AG04449 (cell line): ENCODE measurements around the gene B3GLCT.
"Not testable (repeated sequence)": the region's sequence is repeated elsewhere in the genome, so short reads cannot be mapped to it uniquely, and the experiment has no call there.

ENCODE experiments used
- CTCF ChIA-PET: fragments of 350-600 bp; formaldehyde crosslinking; extraction: SDS; loops from one replicate; lab custom pipeline; 2021; ENCODE audit warnings: antibody characterized with exemption; lab: Yijun Ruan, JAX
- POLR2A ChIA-PET: fragments of 400-600, 350-600 bp; formaldehyde crosslinking; extraction: SDS; loops from one replicate; lab custom pipeline; 2020; ENCODE audit warnings: antibody characterized with exemption, inconsistent platforms; lab: Yijun Ruan, JAX
- DNase-seq: peaks from one replicate; pipeline ENCODE4 v3.0.0-alpha.2; 2010; ENCODE audit warnings: low read depth, low spot score
- H3K4me3 ChIP-seq: 2 replicates; pipeline ENCODE4 v1.5.1; 2011; ENCODE audit warnings: low read depth, mild to moderate bottlenecking, control low read depth, low read length
- CTCF ChIP-seq: IDR thresholded peaks from one replicate; pipeline ENCODE4 v1.5.1; 2011; ENCODE audit warnings: mild to moderate bottlenecking, moderate library complexity, low read length, control low read depth, inconsistent platforms; ENCODE audit not compliant: insufficient read depth; ENCODE audit errors: missing control alignments

Gene B3GLCT

DNA sequence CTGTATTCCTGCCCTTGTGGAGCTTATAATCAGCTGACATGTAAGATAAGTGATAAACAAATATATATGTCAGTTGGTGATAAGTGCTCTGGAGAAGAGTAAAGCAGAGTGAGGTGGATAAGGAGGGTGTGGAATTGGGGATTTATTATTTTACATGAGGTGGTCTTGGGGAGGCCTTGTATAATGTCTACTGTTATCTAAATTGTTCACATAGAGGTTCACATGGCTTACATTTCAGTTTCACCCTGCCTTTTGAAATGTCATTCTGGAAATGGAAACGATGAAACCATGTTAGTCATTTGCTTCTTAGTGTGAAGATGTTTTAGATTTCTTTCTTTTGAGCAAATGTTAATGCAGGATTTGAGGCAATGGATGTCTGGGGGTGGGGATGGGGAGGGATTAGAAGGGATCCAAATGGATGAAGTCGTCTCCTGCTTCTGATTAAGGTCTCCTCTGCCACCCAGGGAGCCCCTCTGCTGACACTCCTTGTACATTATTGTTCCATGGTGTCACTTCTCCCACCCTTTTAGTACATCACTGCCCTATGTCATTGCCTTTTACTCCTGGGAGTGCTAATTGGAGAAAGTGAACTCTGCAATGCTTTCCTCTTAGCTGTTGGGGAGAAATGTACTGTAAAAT, 14.0 kb downstream of the B3GLCT start:
- TF ChIP-seq CTCF: no peak
- DNase-seq: no peak
- POLR2A ChIA-PET: no interaction called here
- CTCF ChIA-PET: interaction anchor here (1.2 to 4.4 kb wide), 4 partner anchors 8 to 23 kb away, joined by 3 to 36 read pairs (median 6); partner anchors contain the start of gene B3GLCT
- no peak overlapping the region for H3K4me3 ChIP-seq

- no peak overlapping the region for H3K4me3 ChIP-seq
- DNase-seq: no peak
- no peak for TF ChIP-seq CTCF
- ChIA-PET POLR2A (no interaction called here), CTCF (interaction anchor here (0.7 to 4.4 kb wide), 4 partner anchors 9 to 210 kb away, joined by 3 to 36 read pairs (median 5); partner anchors contain the start of gene B3GLCT)
Observed at GRCh38 chr13:31214435-31214834, 14.7 kb downstream of the B3GLCT start.

DNA sequence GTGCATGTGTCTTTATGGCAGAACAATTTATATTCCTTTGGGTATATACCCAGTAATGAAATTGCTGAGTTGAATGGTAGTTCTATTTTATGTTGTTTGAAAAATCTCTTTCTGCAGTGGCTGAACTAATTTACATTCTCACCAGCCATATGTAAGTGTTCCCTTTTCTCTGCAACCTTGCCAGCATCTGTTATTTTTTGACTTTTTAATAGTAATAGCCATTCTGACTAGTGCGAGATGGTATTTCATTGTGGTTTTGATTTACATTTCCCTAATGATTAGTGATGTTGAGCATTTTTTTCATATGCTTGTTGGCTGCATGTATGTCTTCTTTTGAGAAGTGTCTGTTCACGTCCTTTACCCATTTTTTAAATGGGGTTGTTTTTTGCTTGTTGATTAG, 17.1 kb downstream of the B3GLCT start:
- DNase-seq, H3K4me3 ChIP-seq, POLR2A ChIA-PET: not testable (repeated sequence)
- CTCF ChIA-PET: interaction anchor here (1.0 to 1.5 kb wide), 3 partner anchors 9 to 209 kb away, joined by 3 to 4 read pairs (median 3); no protein-coding TSS in a partner anchor

DNA sequence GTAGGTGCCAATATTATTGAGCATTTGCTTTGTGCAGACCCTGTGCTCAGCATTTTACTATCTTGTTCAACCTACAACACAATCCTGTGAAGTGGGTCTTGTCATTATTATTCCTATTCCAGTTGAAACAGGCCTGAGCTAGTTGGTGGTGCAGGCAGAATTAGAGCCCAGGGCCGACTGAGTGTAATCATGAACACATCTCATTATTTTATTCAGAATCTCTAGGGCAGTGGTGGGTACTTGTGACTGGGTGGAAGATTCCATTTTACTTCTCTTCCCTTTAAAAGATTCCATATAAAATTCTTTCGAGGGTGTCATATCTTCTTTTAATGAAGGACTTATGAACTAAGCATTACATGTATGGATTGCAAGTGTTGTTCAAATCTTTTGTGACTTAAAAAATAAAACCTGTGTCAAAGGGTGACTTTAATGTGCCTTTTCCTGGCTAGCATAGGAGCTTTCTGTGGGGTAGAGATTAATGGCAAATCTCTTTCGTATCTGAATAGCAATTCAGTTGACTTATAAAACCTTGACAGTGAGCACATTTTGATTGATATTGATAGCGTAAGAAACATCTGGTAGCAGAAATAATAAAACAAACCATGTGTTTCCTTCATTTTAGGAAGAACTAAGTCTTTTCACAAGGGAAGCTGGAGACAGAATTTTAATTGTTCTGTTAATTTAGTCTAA, 20.3 kb downstream of the B3GLCT start:
- no peak for DNase-seq
- no peak overlapping the region for H3K4me3 ChIP-seq
- ChIA-PET POLR2A (no interaction called here), CTCF (interaction anchor here (1.2 to 8.7 kb wide), 4 partner anchors 16 to 204 kb away, joined by 3 to 65 read pairs (median 4); partner anchors contain the start of gene B3GLCT)
- TF ChIP-seq CTCF: no peak

- no peak for TF ChIP-seq CTCF
- CTCF ChIA-PET: interaction anchor here (0.8 to 8.7 kb wide), 5 partner anchors 15 to 210 kb away, joined by 3 to 65 read pairs (median 3); partner anchors contain the start of gene B3GLCT
- no peak overlapping the region for H3K4me3 ChIP-seq
- POLR2A ChIA-PET: no interaction called here
- DNase-seq: no peak
Observed at GRCh38 chr13:31221057-31221456, 21.3 kb downstream of the B3GLCT start.

- no peak overlapping the region for H3K4me3 ChIP-seq
- TF ChIP-seq CTCF: no peak
- DNase-seq: no peak
- CTCF ChIA-PET: interaction anchor here (8.7 to 22.8 kb wide), 2 partner anchors 13 to 203 kb away, joined by 65 to 419 read pairs; no protein-coding TSS in a partner anchor
- POLR2A ChIA-PET: no interaction called here
Observed at GRCh38 chr13:31223215-31223614, 23.4 kb downstream of the B3GLCT start.
